HG03039 (cell line): Measurements from ENCODE around the gene CTIF.

ENCODE experiments used
- ATAC-seq: cut with Tn5 transposase; IDR thresholded peaks from one replicate; pipeline ENCODE4 v1.9.1; 2021; ENCODE audit warnings: mild to moderate bottlenecking, moderate library complexity; ENCODE audit not compliant: unreplicated experiment

The CTIF gene

DNA sequence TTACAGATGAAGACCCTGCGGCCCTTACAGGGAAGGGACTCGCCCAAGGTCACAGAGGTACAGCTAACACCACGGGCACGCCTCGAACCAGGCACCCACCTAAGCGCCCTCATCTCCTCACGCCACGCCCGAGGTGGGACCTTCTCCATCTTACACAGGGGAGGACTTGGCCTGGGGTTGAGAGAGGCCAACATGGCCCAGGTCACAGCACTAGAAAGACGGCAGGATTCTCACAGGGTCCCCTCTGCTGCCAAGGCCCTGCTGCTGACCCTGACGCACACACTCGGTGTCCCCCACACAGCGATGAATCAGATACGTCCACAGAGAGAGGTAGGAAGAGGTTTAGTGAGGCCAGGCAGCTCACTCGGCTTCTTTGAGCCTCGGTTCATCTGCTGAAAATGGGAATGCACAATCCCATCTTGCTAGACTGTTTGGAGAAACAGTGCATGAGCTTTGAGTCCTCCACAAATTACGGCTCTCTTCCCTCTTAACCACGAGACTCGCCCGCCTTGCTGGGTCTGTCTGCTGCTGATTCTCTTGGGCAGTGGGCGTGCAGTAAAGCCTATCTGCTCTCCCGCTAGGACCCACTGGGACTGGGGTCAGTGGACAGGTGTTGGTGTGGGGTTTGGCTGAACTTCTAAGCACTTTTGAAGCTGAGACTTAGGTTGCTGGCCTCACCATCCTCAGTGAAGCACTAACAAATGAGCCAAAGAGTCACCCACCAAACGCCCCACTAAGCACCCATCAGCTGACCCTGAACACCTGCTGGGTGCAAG, 332.7 kb downstream of the CTIF start:
- ATAC-seq, result no peak

DNA sequence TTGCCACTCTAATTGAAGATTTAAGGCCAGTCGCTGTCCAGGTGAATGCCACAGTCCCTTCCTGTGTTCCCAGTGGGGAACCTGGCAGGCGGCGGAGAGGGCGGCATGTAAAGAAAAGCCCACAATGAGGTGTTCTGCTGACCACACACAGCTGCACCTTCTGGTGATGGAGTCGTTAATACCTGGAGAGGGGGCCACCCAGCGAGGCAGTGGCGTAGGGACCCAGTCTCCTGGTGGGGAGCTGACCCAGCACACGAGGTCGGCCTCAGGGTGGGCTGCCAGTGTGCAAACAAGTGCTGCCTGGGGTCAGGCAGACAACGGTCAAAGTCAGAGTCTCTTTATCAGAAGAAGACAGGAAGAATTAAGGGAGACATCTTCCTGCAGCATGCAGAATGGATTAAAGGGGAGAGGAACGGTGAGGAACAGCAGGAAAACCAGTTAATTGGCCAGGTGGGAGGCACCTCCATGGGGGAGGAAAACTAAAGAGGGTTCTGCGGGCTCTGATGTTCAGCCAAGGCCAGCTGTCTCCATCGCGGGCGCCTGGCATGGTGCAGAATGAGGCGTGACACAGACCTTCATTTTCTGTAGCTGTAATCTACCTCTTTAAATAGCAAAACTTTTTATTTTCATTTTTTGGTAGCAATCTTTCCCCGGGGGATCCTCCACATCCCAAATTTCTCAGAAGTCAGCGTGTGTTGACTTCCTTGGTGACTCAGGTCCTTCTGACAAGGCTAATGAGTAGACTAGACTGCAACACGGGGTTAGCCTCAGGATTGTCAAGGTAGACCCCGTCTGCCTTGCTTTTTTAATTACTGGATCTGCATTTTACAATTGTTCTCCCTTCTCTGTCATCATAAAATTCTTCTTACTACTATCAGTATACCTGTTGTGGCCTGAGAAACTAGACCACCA, 333.7 kb downstream of the CTIF start:
- no peak for ATAC-seq

DNA sequence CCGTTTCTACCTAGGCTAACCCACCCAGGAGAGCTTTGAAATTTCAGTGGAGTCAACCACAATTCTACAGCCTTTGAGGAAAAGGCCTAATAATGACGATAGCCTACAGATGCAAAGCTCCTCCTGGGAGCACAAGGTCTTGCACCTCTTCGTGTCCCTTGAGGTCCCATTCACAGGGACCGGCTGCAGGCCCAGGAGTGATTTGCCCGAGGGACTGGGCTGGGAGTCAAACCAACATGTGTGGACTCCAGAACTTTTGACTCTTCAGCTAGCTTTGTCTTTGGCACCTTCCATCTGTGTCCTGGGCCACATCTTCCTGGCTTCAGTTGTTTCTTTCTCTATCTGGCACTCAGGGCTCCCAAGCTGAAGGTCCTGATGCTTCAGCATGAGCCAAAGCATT, 335.4 kb downstream of the CTIF start:
- no peak for ATAC-seq

DNA sequence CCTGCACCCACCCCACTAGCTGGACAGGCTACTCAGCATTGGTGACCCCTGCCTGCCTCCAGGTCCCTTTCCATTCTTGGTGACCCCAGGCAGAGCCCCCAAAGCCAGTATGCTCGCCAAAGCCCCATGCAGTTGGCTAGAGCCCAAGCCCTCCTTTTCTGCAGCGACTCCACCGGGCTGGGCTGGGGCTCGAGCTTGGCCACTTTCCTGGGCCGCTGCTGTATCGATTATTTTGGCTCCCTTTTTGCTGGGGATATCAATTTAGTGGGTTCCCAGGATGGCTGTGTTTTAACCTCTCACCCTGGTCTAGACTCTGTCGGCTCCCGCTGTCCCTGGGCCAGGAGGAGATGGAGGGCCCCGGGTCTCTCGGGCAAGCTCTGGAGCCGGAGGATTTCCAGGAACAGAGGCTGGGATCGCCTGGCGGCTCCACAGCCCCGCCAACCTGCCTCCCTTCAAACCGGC, 335.9 kb downstream of the CTIF start:
- no peak for ATAC-seq

DNA sequence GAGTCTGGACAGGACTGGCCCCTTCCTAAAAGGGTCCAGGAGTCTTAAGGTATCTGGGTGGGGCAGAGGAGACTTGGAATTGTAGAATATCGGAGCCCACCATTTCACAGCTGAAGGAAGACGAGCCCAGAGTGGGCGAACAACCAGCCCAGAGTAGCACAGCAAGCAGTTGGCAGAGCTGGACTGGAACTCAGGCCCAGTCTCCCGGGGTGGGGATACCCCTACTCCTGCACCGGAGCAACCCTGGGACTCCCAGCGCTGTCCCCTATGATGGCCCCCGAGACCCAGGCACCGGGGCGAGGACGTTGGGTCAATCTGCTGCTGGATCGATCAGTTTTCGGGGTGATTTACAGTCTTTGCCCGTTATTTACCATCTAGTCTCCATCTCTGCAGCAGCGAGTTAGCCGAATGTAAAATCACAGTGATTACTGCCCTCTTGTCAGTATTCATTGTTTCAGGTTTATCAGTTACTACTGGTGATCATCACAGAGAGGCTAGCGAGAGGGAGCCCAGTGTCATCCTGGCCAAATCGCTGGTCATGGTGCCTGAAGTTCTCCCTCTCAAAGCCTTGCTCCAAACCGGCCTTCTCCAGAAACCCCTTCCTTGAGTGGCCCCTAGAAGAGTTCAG, 336.6 kb downstream of the CTIF start:
- ATAC-seq, result no peak

DNA sequence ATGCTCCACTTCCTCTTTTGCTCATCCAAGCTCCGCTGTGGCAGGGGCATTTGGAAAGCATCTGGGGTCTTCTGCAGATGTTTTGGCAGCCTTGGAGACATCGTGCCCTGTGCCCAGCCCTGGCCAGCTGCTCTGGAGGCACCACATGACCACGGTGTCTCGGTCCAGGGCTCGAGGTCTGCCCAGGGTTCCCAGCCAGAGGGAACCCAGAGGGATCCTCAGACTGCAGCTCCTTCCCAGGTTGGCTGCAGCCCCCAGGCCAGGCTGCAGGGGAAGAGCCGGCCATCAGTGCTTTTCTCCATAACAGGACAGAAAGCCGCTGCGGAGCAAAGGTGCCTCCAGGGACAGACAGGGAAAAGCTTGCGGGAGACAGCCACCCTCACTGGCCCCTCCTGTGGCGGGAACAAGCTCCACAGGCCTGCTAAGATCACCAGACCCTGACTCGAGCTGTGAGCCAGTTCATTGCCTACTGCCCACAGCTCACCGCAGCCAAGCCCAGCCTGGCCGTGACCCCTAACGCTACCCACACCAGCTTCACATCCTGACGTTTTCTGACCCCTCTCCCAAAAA, 337.2 kb downstream of the CTIF start:
- ATAC-seq, result no peak

DNA sequence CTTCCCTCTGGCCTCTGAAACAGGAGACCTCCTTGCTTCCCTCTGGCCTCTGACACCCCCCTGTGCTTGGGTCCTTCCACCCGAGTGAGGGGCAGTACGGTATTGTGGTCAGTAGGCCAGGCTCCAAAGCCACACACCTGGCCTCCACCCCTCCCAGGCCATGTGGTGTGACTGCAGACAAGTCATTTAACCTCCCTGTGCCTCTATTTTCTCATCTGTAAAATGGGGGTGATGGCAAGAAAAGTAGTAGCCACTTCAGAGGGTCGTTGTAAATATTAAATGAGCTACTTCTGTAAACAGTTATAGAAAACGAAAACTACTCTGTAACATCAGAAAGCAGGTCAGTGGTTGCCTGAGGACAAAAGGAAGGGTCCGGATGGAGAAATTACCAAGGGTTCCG, 337.8 kb downstream of the CTIF start:
- ATAC-seq, result no peak

DNA sequence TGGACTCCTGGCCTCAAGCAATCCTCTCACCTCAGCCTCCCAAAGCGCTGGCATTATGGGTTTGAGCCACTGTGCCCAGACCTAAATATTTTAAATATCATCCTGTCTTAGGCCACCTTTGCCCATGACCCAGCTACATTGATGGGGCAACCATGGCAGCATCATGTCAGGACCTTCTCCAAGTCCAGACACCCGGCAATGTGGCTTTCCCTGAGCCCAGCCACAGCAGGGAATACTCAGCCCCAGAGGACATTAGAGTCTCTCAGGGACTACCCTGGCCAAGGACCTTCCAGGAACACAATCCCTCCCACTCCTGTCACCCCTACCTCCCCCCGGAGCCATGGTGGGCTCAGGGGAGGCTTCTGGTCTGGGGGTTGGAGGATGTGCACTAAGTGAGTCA, 339.1 kb downstream of the CTIF start:
- no peak for ATAC-seq

DNA sequence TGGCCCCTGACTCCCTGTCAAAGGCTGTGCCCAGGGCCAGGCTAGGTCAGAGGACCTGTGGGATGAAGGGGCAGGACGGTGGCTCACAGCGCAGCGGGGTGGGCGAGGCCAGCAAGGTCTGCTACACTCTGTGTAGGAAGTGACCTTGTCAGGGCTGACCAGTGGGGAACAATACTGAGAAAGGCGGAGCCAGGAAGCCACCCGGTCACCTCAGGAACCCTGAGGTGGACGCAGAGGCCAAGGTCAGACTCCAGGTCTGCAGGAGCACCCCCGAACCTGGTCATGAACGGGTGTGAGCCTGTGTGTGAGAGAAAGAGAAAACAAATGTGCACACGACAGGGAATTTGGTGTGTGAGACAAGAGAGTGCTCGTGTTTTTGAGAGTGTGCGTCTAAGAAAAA, 339.6 kb downstream of the CTIF start:
- ATAC-seq, result no peak

DNA sequence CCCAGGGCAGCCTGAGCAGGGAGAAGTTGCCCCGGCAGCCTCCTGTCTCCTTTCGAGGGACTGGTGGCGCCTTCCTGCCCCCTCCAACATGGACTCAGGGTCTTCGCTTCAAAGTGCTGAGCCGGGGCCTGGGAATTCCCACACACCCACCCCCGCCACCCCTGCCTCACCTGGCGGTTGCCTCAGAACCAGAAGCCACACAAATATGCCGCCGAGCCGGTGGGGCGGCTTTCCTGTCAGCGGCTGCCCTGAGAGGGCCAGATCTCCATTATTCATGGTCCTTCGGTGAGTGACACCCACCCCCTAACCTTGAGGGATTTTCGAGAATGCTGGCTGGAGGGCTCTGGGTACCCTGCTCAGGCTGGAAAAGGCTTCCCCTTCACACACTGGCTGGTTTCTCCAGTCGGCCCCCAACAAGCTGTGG, 340.2 kb downstream of the CTIF start:
- no peak for ATAC-seq

DNA sequence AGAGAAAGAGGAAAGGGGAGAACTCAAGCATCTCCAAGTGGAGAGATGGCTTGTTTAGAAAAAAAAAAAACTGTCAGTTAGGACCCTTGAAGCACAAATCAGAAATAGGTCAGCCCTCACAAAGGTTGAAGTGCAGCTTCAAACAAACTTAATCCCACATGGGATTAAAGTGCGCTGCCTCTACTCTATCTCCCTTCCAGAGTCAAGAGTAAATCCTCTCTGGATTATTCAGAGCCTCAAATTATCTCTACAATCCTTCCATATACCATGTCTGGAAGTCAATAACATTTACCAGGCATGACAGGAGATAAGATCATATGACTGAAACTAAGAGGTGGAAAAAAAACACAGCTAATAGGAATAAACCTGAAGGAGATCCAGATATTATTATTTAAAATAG, 342.1 kb downstream of the CTIF start:
- no peak for ATAC-seq

DNA sequence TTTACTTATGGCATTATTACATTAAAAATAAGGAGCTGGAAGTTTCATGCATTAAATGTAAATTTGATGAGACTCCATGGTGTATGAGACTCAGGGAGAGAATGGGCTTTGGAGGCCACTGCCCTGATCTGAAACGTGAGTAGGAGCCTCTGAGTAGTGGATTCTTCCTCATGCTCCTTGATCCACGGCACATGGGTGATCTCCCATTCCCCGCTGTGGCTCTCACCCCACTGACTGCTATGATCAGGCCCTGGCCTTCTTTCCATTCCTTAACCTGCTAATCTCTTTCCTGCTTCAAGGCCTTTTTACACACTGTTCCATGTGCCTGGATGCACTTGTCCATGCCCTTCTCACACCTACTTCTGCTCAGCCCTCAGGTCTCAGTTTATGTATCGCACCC, 343.5 kb downstream of the CTIF start:
- ATAC-seq, result no peak

DNA sequence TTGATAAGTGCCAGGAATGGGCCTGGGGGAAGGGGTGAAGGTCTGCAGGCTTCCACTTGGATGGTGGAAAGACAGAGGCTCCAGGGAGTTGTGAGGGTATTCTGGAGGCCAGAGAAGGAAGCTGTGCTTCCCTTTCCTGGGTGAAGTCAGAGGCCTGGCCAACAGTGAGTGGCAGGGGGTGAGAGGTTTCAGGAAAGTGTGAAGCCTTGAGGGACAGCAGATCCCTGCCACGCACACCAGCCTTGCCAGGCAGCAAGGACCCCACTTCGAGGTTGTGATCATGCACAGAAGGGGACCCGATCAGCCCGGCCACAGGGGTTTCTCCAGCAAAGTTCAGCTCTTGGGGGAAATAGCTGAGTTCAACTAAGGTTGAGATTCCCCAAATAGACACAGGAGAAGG, 345.5 kb downstream of the CTIF start:
- ATAC-seq, result no peak

DNA sequence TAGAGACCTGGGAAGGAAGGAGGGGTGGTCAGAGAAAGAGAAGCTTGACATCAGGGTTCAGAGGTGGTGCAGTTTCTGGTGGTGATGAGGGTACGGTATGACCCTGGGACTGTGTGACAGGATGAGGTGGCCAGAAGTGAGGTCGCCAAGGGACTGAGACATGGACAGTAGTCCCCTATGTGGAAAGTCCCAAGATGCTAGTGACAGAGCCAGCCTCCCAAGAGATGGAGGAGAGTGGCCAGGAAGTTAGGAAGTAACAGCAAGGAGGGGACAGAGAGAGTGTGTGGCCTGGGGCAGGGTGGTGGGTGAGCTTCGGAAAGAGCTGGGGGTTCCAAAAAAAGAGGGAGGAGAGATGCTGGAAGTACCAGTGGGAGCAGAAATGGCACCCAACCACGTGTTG, 345.9 kb downstream of the CTIF start:
- ATAC-seq, result no peak

DNA sequence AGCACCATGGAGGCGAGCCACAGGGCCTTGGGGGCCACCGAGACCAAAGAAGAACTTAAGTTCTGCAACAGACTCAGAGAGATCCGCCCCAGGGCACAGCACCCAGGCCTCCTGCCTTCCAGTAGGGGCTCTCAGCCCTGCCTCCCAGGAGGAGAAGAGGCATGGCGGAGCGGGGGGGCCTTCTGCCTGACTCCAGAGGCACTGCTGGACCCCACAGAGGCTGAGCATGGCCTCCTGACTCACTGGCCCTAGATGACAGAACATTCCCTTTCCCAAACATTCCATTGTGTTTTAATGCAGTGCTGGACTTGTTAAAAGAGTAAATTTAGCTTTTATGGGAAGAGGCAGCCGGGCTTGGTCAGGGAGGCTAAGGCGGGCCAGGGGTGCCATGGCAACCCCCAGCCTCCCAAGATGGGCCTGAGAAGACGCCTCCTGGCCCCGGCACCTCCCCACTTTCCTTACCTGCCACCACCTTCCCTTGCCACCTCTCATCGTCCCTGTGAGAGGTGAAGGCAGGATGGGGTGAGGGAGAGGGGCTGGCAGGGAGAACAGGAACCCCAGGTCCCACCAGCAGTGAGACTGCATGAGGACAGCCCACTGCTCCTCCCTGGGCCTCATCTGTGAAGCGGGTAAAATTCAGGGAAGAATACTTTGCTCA, 346.6 kb downstream of the CTIF start:
- ATAC-seq, result no peak

DNA sequence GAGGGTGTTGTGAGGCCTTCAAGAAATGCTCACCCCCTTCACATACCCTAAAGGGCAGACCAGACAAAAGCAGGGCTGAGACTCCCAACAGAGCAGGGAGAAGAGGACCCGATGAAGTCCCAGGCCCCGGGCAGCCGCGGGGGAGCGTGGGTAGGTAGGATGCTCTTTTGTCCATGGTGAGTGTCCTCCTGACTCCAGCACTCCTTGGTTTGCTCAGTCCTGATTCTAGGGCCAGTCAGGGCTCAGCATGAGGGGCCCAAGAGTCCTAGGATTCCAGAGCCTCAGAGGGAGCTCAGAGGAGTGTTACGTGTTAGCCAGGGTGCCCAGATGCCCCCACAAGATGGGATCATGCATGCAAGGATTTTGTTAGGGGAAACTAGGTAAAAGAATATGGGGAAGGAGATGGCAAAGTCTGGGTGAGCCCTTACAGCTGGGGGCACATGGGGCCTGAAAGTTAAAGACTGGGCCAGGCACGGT, 347.1 kb downstream of the CTIF start:
- no peak for ATAC-seq

DNA sequence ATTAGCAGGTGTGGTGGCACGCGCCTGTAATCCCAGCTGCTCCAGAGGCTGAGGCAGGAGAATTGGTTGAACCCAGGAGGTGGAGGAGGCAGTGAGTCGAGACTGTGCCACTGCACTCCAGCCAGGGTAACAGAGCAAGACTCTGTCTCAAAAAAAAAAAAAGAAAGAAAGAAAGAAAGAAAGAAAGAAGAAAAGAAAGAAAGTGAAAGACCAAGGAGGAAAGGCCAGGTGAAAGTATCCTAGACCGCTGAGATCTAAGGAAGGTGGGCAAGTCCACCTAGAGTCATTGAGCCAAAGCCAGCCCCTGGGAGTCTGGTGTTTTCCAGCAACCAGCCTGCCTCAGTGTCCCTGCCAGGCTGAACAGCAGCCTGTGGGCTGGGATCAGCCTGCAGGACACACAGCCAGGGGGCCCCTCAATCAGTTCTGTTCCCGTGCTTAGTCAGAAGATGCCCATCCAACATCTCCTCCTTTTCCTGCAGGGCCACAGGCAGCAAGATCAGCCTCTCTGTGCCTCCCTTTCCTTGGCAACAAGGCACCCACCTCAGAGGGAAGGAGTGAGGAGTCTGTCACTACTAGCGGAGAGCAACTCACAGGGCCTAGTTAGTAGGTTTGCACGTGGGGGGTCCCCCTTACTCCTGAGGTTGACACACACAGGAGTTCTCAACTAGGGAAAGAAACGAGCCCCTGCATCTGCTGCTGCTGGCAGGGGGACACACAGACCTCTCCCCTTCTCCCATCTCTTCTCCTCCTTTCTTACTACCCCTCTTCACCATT, 347.9 kb downstream of the CTIF start:
- ATAC-seq, result no peak

DNA sequence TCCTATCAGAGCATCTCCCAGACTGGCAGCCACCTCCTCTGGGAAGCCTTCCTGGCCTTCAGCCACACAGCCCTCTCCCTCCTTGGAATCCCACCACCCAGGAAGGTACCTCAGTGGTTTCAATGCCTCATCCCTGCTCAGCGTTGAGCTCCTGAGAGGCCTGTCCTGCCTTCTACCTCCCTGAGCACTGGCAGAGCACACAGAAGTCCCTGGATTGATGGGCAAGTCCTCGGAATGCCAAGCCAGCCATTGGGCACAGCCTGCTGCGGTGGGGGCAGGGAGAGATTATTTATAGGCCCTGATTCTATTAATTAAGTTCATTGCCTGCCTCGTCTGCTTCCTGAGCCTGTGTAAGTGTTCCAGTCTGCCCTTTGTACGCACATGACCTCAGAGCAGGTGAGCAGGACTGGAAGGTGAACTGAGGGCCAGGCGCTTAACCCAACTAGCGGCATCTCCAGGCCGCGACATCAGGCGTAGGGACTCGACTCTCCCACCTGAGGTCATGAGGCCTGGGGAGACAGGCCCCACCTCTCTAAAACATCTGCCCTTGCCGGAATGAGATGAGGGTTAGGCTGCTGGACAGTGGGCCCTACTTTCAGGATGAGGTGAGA, 348.6 kb downstream of the CTIF start:
- ATAC-seq, result no peak
